BLaER1 treated with 17β-estradiol and CSF1 and Interleukin-3, amounts not matched to agents 10 nM and 100 nM (cell line): ENCODE measurements around the gene KATNB1.
A peak's percentile ranks its signal among the peaks of the same experiment; 100 is the strongest.

Experiments used
- H3K27ac ChIP-seq, 11 experiments: shearing (Covaris generic); formaldehyde crosslinking; 2 replicates each; pipeline ENCODE4 v1.8.1; 2022
- H3K27me3 ChIP-seq, 11 experiments: shearing (Covaris generic); formaldehyde crosslinking; 2 replicates each; pipeline ENCODE4 v1.8.1; 2022
- H3K36me3 ChIP-seq, 11 experiments: shearing (Covaris generic); formaldehyde crosslinking; 2 replicates each; pipeline ENCODE4 v1.8.1; 2022
- H3K4me1 ChIP-seq, 10 experiments: shearing (Covaris generic); formaldehyde crosslinking; 2 replicates each; pipeline ENCODE4 v1.8.1; 2022
- H3K4me2 ChIP-seq, 11 experiments: shearing (Covaris generic); formaldehyde crosslinking; 2 replicates each; pipeline ENCODE4 v1.8.1; 2022
- H3K4me3 ChIP-seq, 10 experiments: shearing (Covaris generic); formaldehyde crosslinking; 2 replicates each; pipeline ENCODE4 v1.8.1; 2022
- H3K9ac ChIP-seq, 11 experiments: shearing (Covaris generic); formaldehyde crosslinking; 2 replicates each; pipeline ENCODE4 v1.8.1; 2022
- H3K9me3 ChIP-seq, 11 experiments: shearing (Covaris generic); formaldehyde crosslinking; replicated peaks in 1 of 11; 2 replicates each; pipeline ENCODE4 v1.8.1; 2022
- H4K20me1 ChIP-seq, 11 experiments: shearing (Covaris generic); formaldehyde crosslinking; 2 replicates each; pipeline ENCODE4 v1.8.1; 2022
- Cebpa-rat ChIP-seq, 11 experiments: shearing (Covaris generic); IDR thresholded peaks; 2 replicates each; pipeline ENCODE4 v1.8.1; 2022

Gene KATNB1

GRCh38 chr16:57747496-57747895 is 11.9 kb downstream of the KATNB1 start:
- H3K4me3 ChIP-seq: no peak overlapping the region
- H3K4me2 ChIP-seq: no peak overlapping the region
- 0 out of 22 replicates have a peak overlapping the region, but pooled peaks of 1 of the 11 experiments have one; percentile 35 for H3K9ac ChIP-seq
- no peaks in the 10 kb centered on the region for H3K9me3 ChIP-seq
- peaks cover 0 to 46% (median 29%) of the 10 kb centered on the region in 10 experiments; a peak in 18 of 20 replicates for H3K4me1 ChIP-seq
- H3K36me3 ChIP-seq: peaks cover 32 to 92% (median 50%) of the 10 kb centered on the region in 11 experiments
- H4K20me1 ChIP-seq: peaks cover 0 to 4% (median 0%) of the 10 kb centered on the region in 11 experiments; a peak in 2 of 22 replicates
- no peak overlapping the region for H3K27ac ChIP-seq
- no peak for TF ChIP-seq Cebpa-rat (IDR thresholded peaks at IDR 0.05)
- no peaks in the 10 kb centered on the region for H3K27me3 ChIP-seq

- H4K20me1 ChIP-seq: peaks cover 0 to 4% (median 0%) of the 10 kb centered on the region in 11 experiments; a peak in 2 of 22 replicates
- H3K4me3 ChIP-seq: no peak overlapping the region
- no peak overlapping the region for H3K27ac ChIP-seq
- H3K4me2 ChIP-seq: no peak overlapping the region
- H3K9me3 ChIP-seq: no peaks in the 10 kb centered on the region
- no peak for TF ChIP-seq Cebpa-rat (IDR thresholded peaks at IDR 0.05)
- H3K4me1 ChIP-seq: peaks cover 0 to 41% (median 24%) of the 10 kb centered on the region in 10 experiments; a peak in 18 of 20 replicates
- H3K9ac ChIP-seq: no peak overlapping the region
- peaks cover 32 to 92% (median 52%) of the 10 kb centered on the region in 11 experiments for H3K36me3 ChIP-seq
- H3K27me3 ChIP-seq: no peaks in the 10 kb centered on the region
Observed at GRCh38 chr16:57747996-57748395, 12.4 kb downstream of the KATNB1 start.

GRCh38 chr16:57748596-57748995 is 13.0 kb downstream of the KATNB1 start:
- Histone ChIP-seq H3K27me3 (no peaks in the 10 kb centered on the region), H3K9me3 (no peaks in the 10 kb centered on the region), H4K20me1 (peaks cover 0 to 4% (median 0%) of the 10 kb centered on the region in 11 experiments; a peak in 2 of 22 replicates), H3K4me1 (peaks cover 0 to 35% (median 18%) of the 10 kb centered on the region in 10 experiments; a peak in 18 of 20 replicates), H3K4me2 (no peak overlapping the region), H3K27ac (no peak overlapping the region; a peak in 1 of 22 replicates), H3K36me3 (peaks cover 32 to 94% (median 57%) of the 10 kb centered on the region in 11 experiments), H3K9ac (peak overlapping the region in 2 of 11 experiments; percentile 1 to 15; a peak in 3 of 22 replicates), H3K4me3 (no peak overlapping the region)
- no peak for TF ChIP-seq Cebpa-rat (IDR thresholded peaks at IDR 0.05)

- Histone ChIP-seq H3K4me3 (no peak overlapping the region), H3K9me3 (no peaks in the 10 kb centered on the region), H3K9ac (no peak overlapping the region), H3K27ac (no peak overlapping the region), H4K20me1 (peaks cover 0 to 4% (median 0%) of the 10 kb centered on the region in 11 experiments; a peak in 1 of 22 replicates), H3K27me3 (no peaks in the 10 kb centered on the region), H3K36me3 (peaks cover 35 to 94% (median 61%) of the 10 kb centered on the region in 11 experiments), H3K4me2 (no peak overlapping the region), H3K4me1 (peaks cover 0 to 29% (median 12%) of the 10 kb centered on the region in 10 experiments; a peak in 17 of 20 replicates)
- TF ChIP-seq Cebpa-rat (IDR thresholded peaks at IDR 0.05): no peak
Observed at GRCh38 chr16:57749101-57749692, 13.6 kb downstream of the KATNB1 start.

GRCh38 chr16:57749856-57750452 is 14.4 kb downstream of the KATNB1 start:
- Histone ChIP-seq H3K4me2 (peak overlapping the region in 2 of 11 experiments; percentile 1 to 5; a peak in 1 of 22 replicates), H3K27ac (0 out of 22 replicates have a peak overlapping the region, but pooled peaks of 1 of the 11 experiments have one; percentile 8), H3K9ac (peak overlapping the region in 3 of 11 experiments; percentile 5 to 33 (median 24); a peak in 3 of 22 replicates), H3K36me3 (peaks cover 43 to 94% (median 64%) of the 10 kb centered on the region in 11 experiments), H3K27me3 (no peaks in the 10 kb centered on the region), H3K9me3 (no peaks in the 10 kb centered on the region), H4K20me1 (peaks cover 0 to 4% (median 0%) of the 10 kb centered on the region in 11 experiments; a peak in 2 of 22 replicates), H3K4me1 (peaks cover 0 to 21% (median 8%) of the 10 kb centered on the region in 10 experiments; a peak in 15 of 20 replicates), H3K4me3 (no peak overlapping the region)
- TF ChIP-seq Cebpa-rat (IDR thresholded peaks at IDR 0.05): no peak

- peak overlapping the region in 1 of 11 experiments; percentile 29; a peak in 1 of 22 replicates for H3K27ac ChIP-seq
Observed at GRCh38 chr16:57750796-57751538, 15.4 kb downstream of the KATNB1 start.

GRCh38 chr16:57751539-57752202 is 16.1 kb downstream of the KATNB1 start:
- Histone ChIP-seq H3K4me2 (no peak overlapping the region), H3K9ac (peak overlapping the region in 2 of 11 experiments; percentile 11 to 26; a peak in 1 of 22 replicates), H4K20me1 (peaks cover 0 to 20% (median under 1%) of the 10 kb centered on the region in 11 experiments; a peak in 6 of 22 replicates), H3K36me3 (peaks cover 60 to 100% (median 74%) of the 10 kb centered on the region in 11 experiments), H3K27ac (peak overlapping the region in 1 of 11 experiments; percentile 29; a peak in 2 of 22 replicates), H3K4me1 (peaks cover 0 to 15% (median 10%) of the 10 kb centered on the region in 10 experiments; a peak in 15 of 20 replicates), H3K4me3 (no peak overlapping the region), H3K9me3 (no peaks in the 10 kb centered on the region), H3K27me3 (no peaks in the 10 kb centered on the region)
- no peak for TF ChIP-seq Cebpa-rat (IDR thresholded peaks at IDR 0.05)

More at GRCh38 chr16:57750796-57751538, 15.4 kb downstream of the KATNB1 start:
- no peak for TF ChIP-seq Cebpa-rat (IDR thresholded peaks at IDR 0.05)
- Histone ChIP-seq H3K4me1 (peaks cover 0 to 14% (median 8%) of the 10 kb centered on the region in 10 experiments; a peak in 16 of 20 replicates), H3K4me2 (no peak overlapping the region), H3K27me3 (no peaks in the 10 kb centered on the region), H4K20me1 (peaks cover 0 to 13% (median 0%) of the 10 kb centered on the region in 11 experiments; a peak in 2 of 22 replicates), H3K4me3 (no peak overlapping the region), H3K36me3 (peaks cover 53 to 98% (median 72%) of the 10 kb centered on the region in 11 experiments), H3K9ac (peak overlapping the region in 2 of 11 experiments; percentile 9 to 11; a peak in 3 of 22 replicates), H3K9me3 (no peaks in the 10 kb centered on the region)

- no peak overlapping the region for H3K4me3 ChIP-seq
- no peak for TF ChIP-seq Cebpa-rat (IDR thresholded peaks at IDR 0.05)
- no peak overlapping the region for H3K4me2 ChIP-seq
- H3K9ac ChIP-seq: 0 out of 22 replicates have a peak overlapping the region, but pooled peaks of 2 of the 11 experiments have one; percentile 11 to 26
- peaks cover 0 to 22% (median 3%) of the 10 kb centered on the region in 11 experiments; a peak in 7 of 22 replicates for H4K20me1 ChIP-seq
- H3K27ac ChIP-seq: peak overlapping the region in 1 of 11 experiments; percentile 29; a peak in 2 of 22 replicates
- H3K4me1 ChIP-seq: peaks cover 0 to 21% (median 11%) of the 10 kb centered on the region in 10 experiments; a peak in 15 of 20 replicates
- no peaks in the 10 kb centered on the region for H3K9me3 ChIP-seq
- no peaks in the 10 kb centered on the region for H3K27me3 ChIP-seq
- H3K36me3 ChIP-seq: peaks cover 58 to 98% (median 76%) of the 10 kb centered on the region in 11 experiments
Observed at GRCh38 chr16:57752203-57752580, 16.6 kb downstream of the KATNB1 start.
